A549 (cell line): ENCODE data around the gene DHRS12. TPM values are rescaled to one million over a fixed set of nuclear protein-coding genes. Genes with fewer than 3 reads are reported as not detected.

ENCODE experiments used
- ATAC-seq, 2 experiments: fragments of 200-7000 bp in 1 of 2; fragments of >200 bp in 1 of 2; cut with Nextera tagmentation in 1 of 2; cut with Tn5 transposase in 1 of 2; 3 replicates each; pipeline versions ENCODE4 v1.8.0 to v1.9.1; 2018 to 2020; ENCODE audit warnings: mild to moderate bottlenecking in 1 of 2, moderate library complexity in 1 of 2
- CTCF ChIA-PET: fragments of 300-600 bp; sonication (Branson Sonifier 250); formaldehyde crosslinking; extraction: SDS; loops from one replicate; lab custom pipeline; 2021; ENCODE audit warnings: antibody characterized with exemption, inconsistent platforms; lab: Yijun Ruan, JAX
- POLR2A ChIA-PET: fragments of 350-600 bp; formaldehyde crosslinking; extraction: SDS; loops from one replicate; lab custom pipeline; 2021; ENCODE audit warnings: antibody characterized with exemption, inconsistent platforms; lab: Yijun Ruan, JAX
- DNase-seq, 2 experiments: peaks; one replicate each; pipeline versions ENCODE4 v3.0.0 to v3.0.0-alpha.2; 2011 to 2016; ENCODE audit warnings: low read depth in 1 of 2, low spot score in 1 of 2
- FAIRE-seq: peaks from 2 replicates; lab custom pipeline; 2011; peaks lifted over from hg19 to GRCh38; lab: Jason Lieb, UNC
- H3K27ac ChIP-seq, 2 experiments: fragments of >200 bp; sonication (Bioruptor Twin); formaldehyde crosslinking; 3 replicates each; pipeline ENCODE4 v1.5.1; 2016 to 2017
- H3K4me1 ChIP-seq: fragments of >200 bp; sonication (Bioruptor Twin); formaldehyde crosslinking; 3 replicates; pipeline ENCODE4 v1.6.1; 2016
- H3K4me2 ChIP-seq: fragments of >200 bp; sonication (Bioruptor Twin); formaldehyde crosslinking; 3 replicates; pipeline ENCODE4 v1.6.1; 2016
- H3K4me3 ChIP-seq: fragments of >200 bp; sonication (Bioruptor Twin); formaldehyde crosslinking; 3 replicates; pipeline ENCODE4 v1.5.1; 2016
- H3K9me3 ChIP-seq: fragments of >200 bp; sonication (Bioruptor Twin); formaldehyde crosslinking; 3 replicates; pipeline ENCODE4 v1.6.1; 2016
- BHLHE40 ChIP-seq: IDR thresholded peaks from 2 replicates; pipeline ENCODE4 v1.6.1; 2012; ENCODE audit warnings: low read depth, low read length, inconsistent platforms
- CBX2 ChIP-seq: fragments of 200-600 bp; sonication (generic); IDR thresholded peaks from 2 replicates; pipeline ENCODE4 v1.6.1; 2016; ENCODE audit warnings: low read depth, mild to moderate bottlenecking, borderline replicate concordance
- CBX8 ChIP-seq: fragments of 200-600 bp; sonication (generic); IDR thresholded peaks from 2 replicates; pipeline ENCODE4 v1.6.1; 2016
- CEBPB ChIP-seq, 2 experiments: fragments of >200 bp in 1 of 2; sonication (Bioruptor Twin) in 1 of 2; formaldehyde crosslinking in 1 of 2; IDR thresholded peaks; 2 replicates each; pipeline ENCODE4 v1.6.1; 2012 to 2016
- CHD2 ChIP-seq: fragments of 150-350 bp; IDR thresholded peaks from 2 replicates; pipeline ENCODE4 v1.6.1; 2014; ENCODE audit warnings: low read length; ENCODE audit not compliant: partially characterized antibody
- EHMT2 ChIP-seq: fragments of 200-600 bp; sonication (generic); IDR thresholded peaks from 2 replicates; pipeline ENCODE4 v1.6.1; 2016; ENCODE audit warnings: antibody characterized with exemption, low read depth, mild to moderate bottlenecking, moderate library complexity
- EP300 ChIP-seq, 2 experiments: fragments of >200 bp; sonication (Bioruptor Twin); formaldehyde crosslinking; IDR thresholded peaks; 2 replicates in 1 of 2; 3 replicates in 1 of 2; pipeline ENCODE4 v1.6.1; 2016 to 2017
- ESRRA ChIP-seq: fragments of 150-350 bp; IDR thresholded peaks from 2 replicates; pipeline ENCODE4 v1.6.1; 2014; ENCODE audit warnings: mild to moderate bottlenecking, low read length, borderline replicate concordance
- FOXS1 ChIP-seq: fragments of 250-450 bp; sonication (Bioruptor Pico); IDR thresholded peaks from 2 replicates; pipeline ENCODE4 v1.5.0; 2020; ENCODE audit warnings: mild to moderate bottlenecking, moderate library complexity
- GATA3 ChIP-seq: IDR thresholded peaks from 2 replicates; pipeline ENCODE4 v1.6.1; 2012; ENCODE audit warnings: borderline replicate concordance
- HDAC2 ChIP-seq: fragments of 200-600 bp; sonication (generic); IDR thresholded peaks from 2 replicates; pipeline ENCODE4 v1.6.1; 2016
- HMGXB4 ChIP-seq: fragments of 250-450 bp; sonication (Bioruptor Pico); IDR thresholded peaks from 2 replicates; pipeline ENCODE4 v1.5.0; 2021; ENCODE audit warnings: mild to moderate bottlenecking, moderate library complexity, borderline replicate concordance
- HOXB13 ChIP-seq: fragments of 250-450 bp; sonication (Bioruptor Pico); IDR thresholded peaks from 2 replicates; pipeline ENCODE4 v1.5.0; 2020; ENCODE audit warnings: low read depth, mild to moderate bottlenecking, moderate library complexity
- JUNB ChIP-seq: fragments of >200 bp; sonication (Bioruptor Twin); formaldehyde crosslinking; IDR thresholded peaks from 2 replicates; pipeline ENCODE4 v1.6.1; 2016
- KDM1A ChIP-seq: fragments of 200-600 bp; sonication (generic); IDR thresholded peaks from 2 replicates; pipeline ENCODE4 v1.6.1; 2016; ENCODE audit warnings: low read depth, mild to moderate bottlenecking
- KDM5A ChIP-seq: fragments of 200-600 bp; sonication (generic); IDR thresholded peaks from 2 replicates; pipeline ENCODE4 v1.6.1; 2016; ENCODE audit warnings: antibody characterized with exemption, mild to moderate bottlenecking
- MAX ChIP-seq: IDR thresholded peaks from 2 replicates; pipeline ENCODE4 v1.6.1; 2012
- NR3C1 ChIP-seq: fragments of >200 bp; sonication (Bioruptor Twin); formaldehyde crosslinking; IDR thresholded peaks from 3 replicates; pipeline ENCODE4 v1.6.1; 2017
- POLR2A ChIP-seq: IDR thresholded peaks from 2 replicates; pipeline ENCODE4 v1.6.1; 2012; ENCODE audit warnings: mild to moderate bottlenecking, low read length
- RAD21 ChIP-seq, 2 experiments: fragments of >200 bp in 1 of 2; sonication (Bioruptor Twin) in 1 of 2; formaldehyde crosslinking in 1 of 2; IDR thresholded peaks in 1 of 2; conservative IDR thresholded peaks in 1 of 2; 2 replicates in 1 of 2; 3 replicates in 1 of 2; pipeline ENCODE4 v1.6.1; 2012 to 2018; ENCODE audit warnings: inconsistent platforms in 1 of 2
- RARB ChIP-seq: fragments of 250-450 bp; sonication (Bioruptor Pico); IDR thresholded peaks from 2 replicates; pipeline ENCODE4 v1.8.0; 2021; ENCODE audit warnings: mild to moderate bottlenecking, moderate library complexity
- RCOR1 ChIP-seq: fragments of 150-350 bp; IDR thresholded peaks from 2 replicates; pipeline ENCODE4 v1.6.1; 2014; ENCODE audit warnings: antibody characterized with exemption, low read length, low read depth
- RFX5 ChIP-seq: fragments of 450-650 bp; IDR thresholded peaks from 2 replicates; pipeline ENCODE4 v1.7.1; 2014; ENCODE audit warnings: antibody characterized with exemption, mild to moderate bottlenecking, moderate library complexity
- SMC3 ChIP-seq: fragments of >200 bp; sonication (Bioruptor Twin); formaldehyde crosslinking; IDR thresholded peaks from 3 replicates; pipeline ENCODE4 v1.6.1; 2018; ENCODE audit warnings: inconsistent platforms
- TFCP2L1 ChIP-seq: fragments of 250-450 bp; sonication (Bioruptor Pico); IDR thresholded peaks from 2 replicates; pipeline ENCODE4 v1.5.0; 2021; ENCODE audit warnings: mild to moderate bottlenecking
- ZNF302 ChIP-seq: fragments of 250-450 bp; sonication (Bioruptor Pico); IDR thresholded peaks from 2 replicates; pipeline ENCODE4 v1.9.0; 2021; ENCODE audit warnings: inconsistent platforms, mild to moderate bottlenecking, moderate library complexity
- ZSCAN20 ChIP-seq: fragments of 250-450 bp; sonication (Bioruptor Pico); IDR thresholded peaks from 2 replicates; pipeline ENCODE4 v1.8.0; 2022; ENCODE audit warnings: mild to moderate bottlenecking, moderate library complexity
- WGBS: methylation state at CpG from one replicate; pipeline ENCODE4 v1.1.6; 2017; ENCODE audit errors: missing lambda C conversion rate; 5-methylcytosine and 5-hydroxymethylcytosine counted together
- polyA plus RNA-seq, 4 experiments: library from polyadenylated mRNA; depleted of rRNA in 3 of 4; stranded (reverse); fragments of >200 nt; fragmentation: RNase III in 1 of 4; extraction: RNeasy Plus Mini Kit Qiagen cat#74134 plus additional on column Dnase treatment in 1 of 4; gene quantifications; 2 replicates in 3 of 4; 3 replicates in 1 of 4; pipeline ENCODE4 v1.2.3, GENCODE V29; 2011 to 2017
- TF ChIP-seq, protein P1 (sequence below): fragments of >200 bp; sonication (Bioruptor Twin); formaldehyde crosslinking; IDR thresholded peaks from 3 replicates; pipeline ENCODE4 v1.5.1; 2016
- TF ChIP-seq, protein P2 (sequence below): fragments of 150-350 bp; IDR thresholded peaks from 2 replicates; pipeline ENCODE4 v1.6.1; 2014; ENCODE audit warnings: low read depth, mild to moderate bottlenecking, low read length

Gene DHRS12
- polyA plus RNA-seq, 2 of the 4 experiments (the other 2 are of a cell fraction): 4.2 to 7.5 TPM

DNA sequence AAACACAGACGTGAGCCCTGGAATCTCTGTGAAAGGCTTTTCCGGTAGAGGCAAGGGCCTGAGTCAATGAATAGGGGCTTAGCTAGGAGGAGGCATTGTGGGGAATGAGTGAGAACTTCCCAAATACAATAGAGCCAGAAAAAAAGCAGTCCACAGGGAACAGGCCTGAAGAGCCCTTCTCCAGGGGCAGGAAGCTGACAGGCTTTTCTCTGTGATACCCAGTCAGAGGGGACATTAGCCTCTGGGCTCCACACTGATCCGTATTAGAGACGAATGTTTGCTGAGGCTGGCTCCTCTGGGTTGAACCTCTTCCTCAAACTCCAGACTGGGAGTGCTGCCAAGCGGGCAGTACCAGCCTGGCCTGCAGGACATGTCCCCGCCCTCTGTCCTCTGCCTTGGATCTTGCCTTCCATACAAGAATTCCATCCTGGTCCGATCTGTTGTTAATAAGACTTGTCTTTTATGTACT lies 2.3 kb downstream of the DHRS12 start:
- no peaks in the 10 kb centered on the region for H3K9me3 ChIP-seq
- H3K4me2 ChIP-seq: peak overlapping the region; percentile 83
- ATAC-seq: peak; percentile 13 to 38; a peak in 3 of 6 replicates
- peak overlapping the region; percentile 99 to 100 for H3K27ac ChIP-seq
- no peak for FAIRE-seq
- 34% methylated on average over 7 of the region's 7 CpGs for WGBS
- H3K4me3 ChIP-seq: no peak overlapping the region
- peak; percentile 23 to 61 for DNase-seq
- TF ChIP-seq, protein P1, sequence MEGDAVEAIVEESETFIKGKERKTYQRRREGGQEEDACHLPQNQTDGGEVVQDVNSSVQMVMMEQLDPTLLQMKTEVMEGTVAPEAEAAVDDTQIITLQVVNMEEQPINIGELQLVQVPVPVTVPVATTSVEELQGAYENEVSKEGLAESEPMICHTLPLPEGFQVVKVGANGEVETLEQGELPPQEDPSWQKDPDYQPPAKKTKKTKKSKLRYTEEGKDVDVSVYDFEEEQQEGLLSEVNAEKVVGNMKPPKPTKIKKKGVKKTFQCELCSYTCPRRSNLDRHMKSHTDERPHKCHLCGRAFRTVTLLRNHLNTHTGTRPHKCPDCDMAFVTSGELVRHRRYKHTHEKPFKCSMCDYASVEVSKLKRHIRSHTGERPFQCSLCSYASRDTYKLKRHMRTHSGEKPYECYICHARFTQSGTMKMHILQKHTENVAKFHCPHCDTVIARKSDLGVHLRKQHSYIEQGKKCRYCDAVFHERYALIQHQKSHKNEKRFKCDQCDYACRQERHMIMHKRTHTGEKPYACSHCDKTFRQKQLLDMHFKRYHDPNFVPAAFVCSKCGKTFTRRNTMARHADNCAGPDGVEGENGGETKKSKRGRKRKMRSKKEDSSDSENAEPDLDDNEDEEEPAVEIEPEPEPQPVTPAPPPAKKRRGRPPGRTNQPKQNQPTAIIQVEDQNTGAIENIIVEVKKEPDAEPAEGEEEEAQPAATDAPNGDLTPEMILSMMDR: no peak
- TF ChIP-seq CBX8 (no peak), KDM5A (no peak), BHLHE40 (no peak), CEBPB (IDR thresholded peaks at IDR 0.05) (no peak), KDM1A (no peak), EHMT2 (no peak), RARB (no peak), HOXB13 (CRISPR knock-in tag) (no peak), NR3C1 (no peak), GATA3 (no peak), RFX5 (no peak)
- ChIA-PET POLR2A (interaction anchor here (1.1 to 1.6 kb wide), 2 partner anchors 349 to 358 kb away, joined by 3 to 8 read pairs; partner anchors contain the start of genes INTS6 and NEK3), CTCF (interaction anchor here (0.8 to 2.0 kb wide), 5 partner anchors 12 to 392 kb away, joined by 3 to 4 read pairs (median 3); partner anchors contain the start of gene NEK5)
- H3K4me1 ChIP-seq: peaks cover 25% of the 10 kb centered on the region

- Histone ChIP-seq H3K27ac (peak overlapping the region in 1 of 2 experiments; percentile 99; a peak in 1 of 6 replicates), H3K9me3 (no peaks in the 10 kb centered on the region), H3K4me3 (no peak overlapping the region), H3K4me1 (peaks cover 25% of the 10 kb centered on the region), H3K4me2 (no peak overlapping the region)
- POLR2A ChIA-PET: no interaction called here
- DNase-seq (no peak), ATAC-seq (no peak), FAIRE-seq (no peak)
- CTCF ChIA-PET: interaction anchor here (0.8 to 3.7 kb wide), 8 partner anchors 11 to 651 kb away, joined by 3 to 19 read pairs (median 4); partner anchors contain the start of gene NEK5
- TF ChIP-seq RARB (no peak), KDM5A (no peak), ZSCAN20 (no peak), CBX2 (no peak), TFCP2L1 (CRISPR knock-in tag) (no peak), RFX5 (no peak), SMC3 (no peak), POLR2A (no peak)
- TF ChIP-seq, protein P2, sequence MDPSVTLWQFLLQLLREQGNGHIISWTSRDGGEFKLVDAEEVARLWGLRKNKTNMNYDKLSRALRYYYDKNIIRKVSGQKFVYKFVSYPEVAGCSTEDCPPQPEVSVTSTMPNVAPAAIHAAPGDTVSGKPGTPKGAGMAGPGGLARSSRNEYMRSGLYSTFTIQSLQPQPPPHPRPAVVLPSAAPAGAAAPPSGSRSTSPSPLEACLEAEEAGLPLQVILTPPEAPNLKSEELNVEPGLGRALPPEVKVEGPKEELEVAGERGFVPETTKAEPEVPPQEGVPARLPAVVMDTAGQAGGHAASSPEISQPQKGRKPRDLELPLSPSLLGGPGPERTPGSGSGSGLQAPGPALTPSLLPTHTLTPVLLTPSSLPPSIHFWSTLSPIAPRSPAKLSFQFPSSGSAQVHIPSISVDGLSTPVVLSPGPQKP: no peak
- 79% methylated on average over 5 of the region's 5 CpGs for WGBS
These were observed 3.5 kb downstream of the DHRS12 start for GRCh38 chr13:51800486-51800885.

DNA sequence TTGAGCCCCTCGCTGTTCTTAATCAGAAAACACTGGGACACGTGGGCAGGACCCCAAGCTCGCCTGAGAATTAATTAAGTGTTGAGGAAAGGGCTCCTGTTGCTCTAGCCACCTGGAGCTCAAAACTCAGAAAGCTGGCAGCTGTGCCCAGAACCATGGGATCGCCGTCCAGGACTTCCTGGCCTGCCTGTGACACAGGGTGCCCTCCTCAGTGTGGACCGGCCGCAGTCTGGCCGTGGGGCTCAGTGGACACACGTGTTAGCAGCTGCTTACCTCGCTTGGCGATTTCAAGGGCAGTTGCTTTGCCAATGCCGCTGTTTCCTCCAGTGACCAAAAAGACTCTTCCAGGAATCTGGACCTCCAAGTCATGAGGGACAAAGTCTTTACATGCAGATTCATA lies 4.7 kb downstream of the DHRS12 start:
- H3K9me3 ChIP-seq: no peaks in the 10 kb centered on the region
- no peak for ATAC-seq
- H3K4me3 ChIP-seq: no peak overlapping the region
- no peak overlapping the region for H3K27ac ChIP-seq
- CTCF ChIA-PET: interaction anchor here (0.7 to 3.7 kb wide), 9 partner anchors 20 to 649 kb away, joined by 3 to 35 read pairs (median 13); no protein-coding TSS in a partner anchor
- no peak for TF ChIP-seq CHD2
- TF ChIP-seq RAD21 (conservative IDR thresholded peaks at IDR 0.05 in 1 of 2, IDR thresholded peaks at IDR 0.05 in 1 of 2): no peak
- no peak for TF ChIP-seq MAX
- TF ChIP-seq FOXS1: no peak
- no peak for TF ChIP-seq ZNF302 (CRISPR knock-in tag)
- no peak for TF ChIP-seq EP300 (IDR thresholded peaks at IDR 0.05)
- TF ChIP-seq ESRRA: no peak
- no peak for TF ChIP-seq JUNB
- no peak for TF ChIP-seq RCOR1
- no peak for TF ChIP-seq RFX5
- TF ChIP-seq HMGXB4 (CRISPR knock-in tag): no peak
- no peak for TF ChIP-seq HDAC2
- TF ChIP-seq POLR2A: no peak
- no peak for TF ChIP-seq NR3C1
- TF ChIP-seq, all 56 proteins: peak for 0
- WGBS: 76% methylated on average over 10 of the region's 12 CpGs
- FAIRE-seq (no peak), DNase-seq (no peak)
- H3K4me1 ChIP-seq: peaks cover 25% of the 10 kb centered on the region
- POLR2A ChIA-PET: no interaction called here
- H3K4me2 ChIP-seq: no peak overlapping the region
